ENCODE results near the gene KCNH2.

The KCNH2 gene

GRCh38 chr7:150901160-150902035 lies 76.7 kb downstream of the KCNH2 start:
- DNase-seq, result peak; percentile 78

GRCh38 chr7:150900675-150901074 lies 77.4 kb downstream of the KCNH2 start:
- DNase-seq, result no peak

- DNase-seq, result peak; percentile 66
Measured at GRCh38 chr7:150898475-150899011, 79.6 kb downstream of the KCNH2 start.

GRCh38 chr7:150897502-150898474 lies 80.3 kb downstream of the KCNH2 start:
- no peak for DNase-seq

GRCh38 chr7:150896562-150897209 lies 81.4 kb downstream of the KCNH2 start:
- DNase-seq, result no peak

GRCh38 chr7:150895809-150896208 lies 82.3 kb downstream of the KCNH2 start:
- DNase-seq, result no peak

Data from NCI-H1092 (cell line).